Measurements from ENCODE around the gene NDUFA11.
A peak's percentile ranks its signal among the peaks of the same experiment; 100 is the strongest.

NDUFA11 gene

DNA sequence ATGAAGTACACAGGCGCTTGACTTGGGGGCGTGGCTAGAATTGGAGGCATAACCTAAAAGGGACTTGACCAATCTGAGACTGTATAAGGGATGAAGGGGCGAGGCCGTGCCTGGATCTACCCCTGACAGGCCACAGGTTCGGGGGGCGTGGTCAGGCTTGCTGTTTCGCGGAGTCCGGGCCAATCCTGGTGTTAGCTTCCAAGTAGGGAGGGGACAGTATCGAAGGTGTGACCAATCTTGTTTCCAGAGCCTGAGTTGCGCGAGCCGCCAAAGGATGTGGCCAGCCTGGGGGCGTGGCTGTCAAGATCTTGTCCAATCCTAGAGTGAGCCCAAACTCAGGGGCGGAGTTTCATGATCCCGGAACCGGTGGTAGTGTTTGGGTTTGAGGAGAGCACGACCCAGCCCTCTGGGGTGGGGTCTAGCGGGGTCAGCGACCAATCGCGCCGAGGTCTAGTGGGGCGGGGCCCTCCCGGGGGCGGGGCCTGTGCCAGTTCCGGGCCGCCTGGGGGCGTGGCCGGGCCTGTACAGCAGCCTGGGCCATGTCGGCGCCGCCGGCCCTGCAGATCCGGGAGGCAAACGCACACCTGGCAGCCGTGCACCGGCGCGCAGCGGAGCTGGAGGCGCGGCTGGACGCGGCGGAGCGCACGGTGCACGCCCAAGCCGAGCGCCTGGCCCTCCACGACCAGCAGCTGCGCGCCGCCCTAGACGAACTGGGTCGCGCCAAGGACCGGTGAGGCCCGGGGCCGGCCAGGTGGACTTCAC lies 943 bp upstream of the NDUFA11 start, which contains the start of gene VMAC:
Gene VMAC, plus strand, starts transcription at position 521 of the 762 bp plus-strand sequence. Its CDS starts 19 bp downstream, at position 540.
- Histone ChIP-seq H3K4me3 (ENCODE audit: low read depth in 1 of 2, low read length in 2 of 2) (peak within 1 kb of the TSS; percentile 98 to 99), H3K36me3 (ENCODE audit: insufficient read depth, low read length) (peaks cover 6% of the 10 kb centered on the region), H3K27ac (ENCODE audit: low read depth, low read length) (peak within 1 kb of the TSS; percentile 96), H3K27me3 (ENCODE audit: control insufficient read depth in 1 of 2, insufficient read depth in 2 of 2, low read length in 2 of 2) (no peaks in the 10 kb centered on the region), H3K9ac (ENCODE audit: low read length) (peak within 1 kb of the TSS; percentile 99), H3K9me3 (ENCODE audit: low read length) (no peaks in the 10 kb centered on the region), H3K4me1 (ENCODE audit: insufficient read depth, low read length) (peaks cover 18% of the 10 kb centered on the region)

DNA sequence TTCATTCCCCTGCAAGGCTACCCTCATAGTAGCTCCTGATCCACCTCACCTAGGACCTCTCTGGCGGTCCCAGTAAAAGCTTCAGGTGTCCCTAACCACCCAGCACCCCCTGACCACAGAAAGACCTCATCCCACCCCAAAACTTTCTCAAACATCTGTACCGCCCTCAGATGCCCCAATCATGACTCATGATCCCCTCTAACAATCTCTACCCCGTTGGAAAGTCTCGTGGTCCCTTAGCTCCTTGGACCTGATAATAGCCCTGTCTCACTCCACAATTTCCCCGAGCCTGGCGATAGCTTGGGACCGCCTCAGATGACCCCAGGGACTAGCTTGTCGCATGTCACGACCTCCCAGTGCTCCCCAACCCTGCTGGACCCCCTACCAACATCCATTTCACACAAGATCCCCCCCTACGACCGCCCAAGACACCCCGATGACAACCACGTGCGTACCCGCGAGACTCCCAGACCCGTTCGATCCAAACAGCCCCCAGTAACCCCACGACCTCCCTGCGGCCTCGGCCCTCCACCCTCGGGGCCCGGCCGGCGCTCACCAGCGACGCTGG lies 450 bp downstream of the NDUFA11 start:
- Histone ChIP-seq H3K27ac (ENCODE audit: low read depth, low read length) (peak overlapping the region; percentile 96), H3K36me3 (ENCODE audit: insufficient read depth, low read length) (no peaks in the 10 kb centered on the region), H3K4me1 (ENCODE audit: insufficient read depth, low read length) (peaks cover 18% of the 10 kb centered on the region)

GRCh38 chr19:5900976-5901375 lies 2.6 kb downstream of the NDUFA11 start:
- H3K36me3 ChIP-seq (ENCODE audit: insufficient read depth, low read length): peaks cover 2% of the 10 kb centered on the region
- no peaks in the 10 kb centered on the region for H3K27me3 ChIP-seq (ENCODE audit: control insufficient read depth in 1 of 2, insufficient read depth in 2 of 2, low read length in 2 of 2)
- no peak overlapping the region for H3K27ac ChIP-seq (ENCODE audit: low read depth, low read length)
- H3K9me3 ChIP-seq (ENCODE audit: low read length): no peaks in the 10 kb centered on the region
- H3K4me3 ChIP-seq (ENCODE audit: low read depth in 1 of 2, low read length in 2 of 2): no peak overlapping the region
- H3K4me1 ChIP-seq (ENCODE audit: insufficient read depth, low read length): peaks cover 18% of the 10 kb centered on the region
- H3K9ac ChIP-seq (ENCODE audit: low read length): no peak overlapping the region

More for the DNA sequence above, 450 bp downstream of the NDUFA11 start:
- Histone ChIP-seq H3K4me3 (ENCODE audit: low read depth in 1 of 2, low read length in 2 of 2) (peak overlapping the region; percentile 98 to 99), H3K27me3 (ENCODE audit: control insufficient read depth in 1 of 2, insufficient read depth in 2 of 2, low read length in 2 of 2) (no peaks in the 10 kb centered on the region), H3K9me3 (ENCODE audit: low read length) (no peaks in the 10 kb centered on the region), H3K9ac (ENCODE audit: low read length) (peak overlapping the region; percentile 99)

DNA sequence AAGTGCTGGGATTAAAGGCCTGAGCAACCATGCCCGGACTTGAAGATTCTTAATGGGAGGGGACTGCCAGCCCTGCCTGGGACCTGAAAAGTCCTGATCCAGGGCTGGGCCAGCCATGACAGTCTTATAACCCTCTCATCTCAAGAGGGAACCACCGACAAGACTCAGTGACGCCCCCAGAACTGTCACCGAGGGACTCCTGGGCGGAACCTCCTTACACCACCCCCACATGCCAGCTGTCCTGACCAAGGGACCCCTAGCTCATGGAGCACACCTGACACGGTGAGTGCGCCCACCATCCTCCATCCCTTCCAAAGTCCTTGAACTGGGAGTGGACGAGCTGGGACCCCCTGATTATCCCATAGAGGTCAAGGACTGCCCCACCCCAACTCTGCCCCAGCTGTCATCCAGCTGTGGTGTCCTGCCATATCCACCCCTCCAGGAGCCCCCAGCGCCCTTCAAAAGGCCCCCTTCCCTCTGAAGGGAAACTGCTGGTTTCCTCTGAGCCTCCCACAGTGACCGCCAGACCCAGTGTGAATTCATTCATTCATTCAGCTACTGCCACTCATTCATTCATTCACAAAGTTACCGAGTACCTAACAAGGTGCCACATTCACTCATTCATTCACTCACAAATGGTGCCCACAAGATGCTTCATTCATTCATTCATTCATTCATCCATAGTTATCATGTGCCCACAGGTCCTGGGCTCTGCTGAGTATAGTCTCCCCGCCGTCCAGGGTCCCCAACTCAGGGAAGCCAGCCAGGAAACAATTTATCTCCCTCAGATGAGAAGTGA lies 3.7 kb downstream of the NDUFA11 start:
- Histone ChIP-seq H3K9me3 (ENCODE audit: low read length) (no peaks in the 10 kb centered on the region), H3K27me3 (ENCODE audit: control insufficient read depth in 1 of 2, insufficient read depth in 2 of 2, low read length in 2 of 2) (no peaks in the 10 kb centered on the region), H3K36me3 (ENCODE audit: insufficient read depth, low read length) (peaks cover 12% of the 10 kb centered on the region), H3K27ac (ENCODE audit: low read depth, low read length) (no peak overlapping the region), H3K4me1 (ENCODE audit: insufficient read depth, low read length) (peaks cover 12% of the 10 kb centered on the region), H3K9ac (ENCODE audit: low read length) (no peak overlapping the region), H3K4me3 (ENCODE audit: low read depth in 1 of 2, low read length in 2 of 2) (no peak overlapping the region)

DNA sequence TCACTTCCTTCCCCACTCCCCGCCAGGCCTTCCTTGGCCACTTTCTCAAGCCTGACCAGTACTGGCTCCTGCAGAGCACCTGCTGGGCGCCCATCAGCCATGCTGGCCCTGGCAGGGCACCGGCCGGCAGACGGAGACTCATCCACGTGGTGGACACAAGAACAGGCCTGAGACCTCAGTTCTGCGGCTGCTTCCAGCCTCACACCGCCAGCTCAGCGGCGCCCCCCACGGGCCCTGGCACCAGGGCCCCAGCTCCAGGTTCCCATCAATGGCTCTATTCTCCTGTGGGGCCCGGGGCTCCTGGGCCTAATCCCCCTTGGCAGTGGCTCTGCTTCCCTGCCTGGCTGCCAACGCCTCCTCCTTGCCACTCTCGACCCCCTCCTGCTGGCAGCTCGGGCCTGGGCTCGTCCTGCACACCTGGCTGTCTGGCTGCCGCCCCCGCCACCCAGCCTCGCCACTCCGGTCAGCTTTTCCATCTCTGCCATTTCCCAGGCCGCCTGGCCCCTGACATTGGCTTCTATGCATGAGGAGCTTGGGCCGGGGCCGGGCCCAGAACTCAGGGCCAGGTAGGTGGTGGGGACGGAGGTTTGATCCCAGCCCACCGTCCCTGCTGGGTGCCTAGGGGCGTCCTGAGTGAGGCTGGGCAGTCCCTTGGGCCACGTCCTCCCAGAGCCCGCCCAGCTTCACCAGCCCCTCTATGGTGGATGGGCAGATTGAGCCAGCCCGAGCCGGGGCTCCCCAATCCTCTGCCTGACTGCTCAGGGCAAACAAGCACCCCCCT lies 6.2 kb downstream of the NDUFA11 start:
- Histone ChIP-seq H3K9ac (ENCODE audit: low read length) (no peak overlapping the region), H3K4me1 (ENCODE audit: insufficient read depth, low read length) (peaks cover 4% of the 10 kb centered on the region), H3K9me3 (ENCODE audit: low read length) (no peaks in the 10 kb centered on the region), H3K27me3 (ENCODE audit: control insufficient read depth in 1 of 2, insufficient read depth in 2 of 2, low read length in 2 of 2) (no peaks in the 10 kb centered on the region), H3K27ac (ENCODE audit: low read depth, low read length) (no peak overlapping the region), H3K36me3 (ENCODE audit: insufficient read depth, low read length) (peaks cover 13% of the 10 kb centered on the region), H3K4me3 (ENCODE audit: low read depth in 1 of 2, low read length in 2 of 2) (no peak overlapping the region)

- H3K27me3 ChIP-seq (ENCODE audit: control insufficient read depth in 1 of 2, insufficient read depth in 2 of 2, low read length in 2 of 2): no peaks in the 10 kb centered on the region
- peaks cover 8% of the 10 kb centered on the region for H3K4me1 ChIP-seq (ENCODE audit: insufficient read depth, low read length)
- no peak overlapping the region for H3K27ac ChIP-seq (ENCODE audit: low read depth, low read length)
- no peaks in the 10 kb centered on the region for H3K9me3 ChIP-seq (ENCODE audit: low read length)
- no peak overlapping the region for H3K9ac ChIP-seq (ENCODE audit: low read length)
- H3K36me3 ChIP-seq (ENCODE audit: insufficient read depth, low read length): peaks cover 13% of the 10 kb centered on the region
- no peak overlapping the region for H3K4me3 ChIP-seq (ENCODE audit: low read depth in 1 of 2, low read length in 2 of 2)
Measured at GRCh38 chr19:5896365-5897076, 7.1 kb downstream of the NDUFA11 start.

DNA sequence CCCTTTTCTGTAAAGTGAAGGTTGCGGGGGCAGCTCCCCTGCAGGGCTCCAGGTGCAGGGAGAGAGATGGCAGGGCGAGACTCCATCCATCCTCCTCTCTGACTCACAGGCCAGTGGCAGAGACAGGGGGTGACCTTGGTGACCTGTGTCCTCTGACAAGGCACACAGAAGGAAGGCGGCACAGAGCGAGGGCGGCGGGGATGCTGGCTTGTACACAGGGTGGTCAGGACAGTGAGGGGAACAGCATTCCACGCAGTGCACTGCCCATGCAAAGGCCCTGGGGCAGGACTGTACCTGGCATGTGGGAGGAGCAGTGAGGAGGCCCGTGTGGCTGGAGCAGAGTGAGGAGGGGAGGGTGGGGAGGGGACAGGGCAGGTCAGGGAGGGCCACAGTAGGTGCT lies 7.7 kb downstream of the NDUFA11 start:
- H3K9ac ChIP-seq (ENCODE audit: low read length): no peak overlapping the region
- H3K36me3 ChIP-seq (ENCODE audit: insufficient read depth, low read length): peaks cover 13% of the 10 kb centered on the region
- H3K27me3 ChIP-seq (ENCODE audit: control insufficient read depth in 1 of 2, insufficient read depth in 2 of 2, low read length in 2 of 2): no peaks in the 10 kb centered on the region
- no peaks in the 10 kb centered on the region for H3K9me3 ChIP-seq (ENCODE audit: low read length)
- no peak overlapping the region for H3K27ac ChIP-seq (ENCODE audit: low read depth, low read length)
- no peak overlapping the region for H3K4me3 ChIP-seq (ENCODE audit: low read depth in 1 of 2, low read length in 2 of 2)
- peaks cover 10% of the 10 kb centered on the region for H3K4me1 ChIP-seq (ENCODE audit: insufficient read depth, low read length)

DNA sequence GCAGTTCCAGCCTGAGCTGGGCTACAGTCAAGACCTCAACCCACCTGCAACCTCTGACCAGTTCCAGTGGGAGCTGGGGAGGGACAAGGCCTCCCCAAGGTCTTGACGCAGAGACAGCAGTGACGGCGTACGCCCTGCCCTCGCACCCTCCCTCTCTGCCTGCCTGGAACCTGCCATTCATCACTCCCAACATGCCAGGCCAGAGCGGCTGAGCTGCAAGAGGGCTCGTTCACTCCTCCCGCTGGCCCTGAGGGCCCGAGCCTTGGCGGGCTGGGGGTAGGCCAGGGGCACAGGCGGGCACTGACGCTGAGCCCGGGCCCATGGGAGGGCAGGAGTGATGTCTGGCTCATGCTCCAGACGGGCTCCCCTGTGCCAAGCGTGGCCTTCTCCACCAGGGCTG lies 8.2 kb downstream of the NDUFA11 start:
- Histone ChIP-seq H3K27ac (ENCODE audit: low read depth, low read length) (no peak overlapping the region), H3K4me1 (ENCODE audit: insufficient read depth, low read length) (peaks cover 10% of the 10 kb centered on the region), H3K36me3 (ENCODE audit: insufficient read depth, low read length) (peaks cover 13% of the 10 kb centered on the region), H3K27me3 (ENCODE audit: control insufficient read depth in 1 of 2, insufficient read depth in 2 of 2, low read length in 2 of 2) (no peaks in the 10 kb centered on the region), H3K4me3 (ENCODE audit: low read depth in 1 of 2, low read length in 2 of 2) (no peak overlapping the region), H3K9me3 (ENCODE audit: low read length) (no peaks in the 10 kb centered on the region), H3K9ac (ENCODE audit: low read length) (no peak overlapping the region)

DNA sequence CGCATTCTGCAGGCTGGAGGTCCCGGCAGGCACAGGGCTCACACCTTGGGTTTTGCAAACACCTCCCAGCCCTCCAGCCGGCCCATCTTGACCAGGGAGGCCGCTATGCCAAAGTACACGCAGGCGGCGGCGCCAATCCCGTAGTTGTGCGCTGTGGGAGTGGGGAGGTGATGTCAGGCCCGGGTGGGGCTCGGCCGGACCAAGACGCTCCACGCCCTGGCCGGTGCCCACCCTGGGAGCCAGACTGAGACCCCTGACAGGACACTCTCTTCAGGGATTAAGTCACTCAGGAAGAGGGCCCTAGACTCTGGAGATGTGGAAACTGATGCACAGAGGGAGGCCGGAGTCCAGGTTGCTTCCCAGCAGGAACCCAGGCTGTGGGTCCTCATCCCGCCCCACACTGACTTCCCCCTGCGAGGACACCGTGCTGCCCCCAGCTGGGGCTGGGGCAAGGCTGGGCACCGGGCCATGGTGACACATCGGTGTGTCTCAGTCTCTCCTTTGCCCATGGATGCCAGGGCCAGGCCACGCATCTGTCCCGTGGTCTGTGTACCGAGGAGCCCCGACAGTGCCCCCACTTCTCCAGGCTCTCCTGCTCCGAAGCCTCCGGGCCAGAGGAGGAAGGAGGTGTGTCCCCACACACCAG lies 8.8 kb downstream of the NDUFA11 start:
- Histone ChIP-seq H3K9me3 (ENCODE audit: low read length) (no peaks in the 10 kb centered on the region), H3K4me3 (ENCODE audit: low read depth in 1 of 2, low read length in 2 of 2) (no peak overlapping the region), H3K36me3 (ENCODE audit: insufficient read depth, low read length) (peaks cover 13% of the 10 kb centered on the region), H3K27me3 (ENCODE audit: control insufficient read depth in 1 of 2, insufficient read depth in 2 of 2, low read length in 2 of 2) (no peaks in the 10 kb centered on the region), H3K27ac (ENCODE audit: low read depth, low read length) (no peak overlapping the region), H3K9ac (ENCODE audit: low read length) (no peak overlapping the region), H3K4me1 (ENCODE audit: insufficient read depth, low read length) (peaks cover 14% of the 10 kb centered on the region)

GRCh38 chr19:5893907-5894703 lies 9.5 kb downstream of the NDUFA11 start:
- peaks cover 21% of the 10 kb centered on the region for H3K4me1 ChIP-seq (ENCODE audit: insufficient read depth, low read length)
- peaks cover 13% of the 10 kb centered on the region for H3K36me3 ChIP-seq (ENCODE audit: insufficient read depth, low read length)
- no peak overlapping the region for H3K4me3 ChIP-seq (ENCODE audit: low read depth in 1 of 2, low read length in 2 of 2)

More at GRCh38 chr19:5893907-5894703, 9.5 kb downstream of the NDUFA11 start:
- no peaks in the 10 kb centered on the region for H3K27me3 ChIP-seq (ENCODE audit: control insufficient read depth in 1 of 2, insufficient read depth in 2 of 2, low read length in 2 of 2)
- H3K27ac ChIP-seq (ENCODE audit: low read depth, low read length): no peak overlapping the region
- H3K9ac ChIP-seq (ENCODE audit: low read length): no peak overlapping the region
- no peaks in the 10 kb centered on the region for H3K9me3 ChIP-seq (ENCODE audit: low read length)

Measured in muscle layer of colon (tissue), 2 donors.